ENCODE measurements around the gene SCRN2.

SCRN2 gene

GRCh38 chr17:47840742-47841487, at the start of gene SCRN2:
SCRN2 (minus strand) TSS chr17:47841273; CDS start chr17:47840843, 430 bp downstream.
- in situ Hi-C loops (cut with MboI; ENCODE audit: low sequenced_read_pairs) = no loop called here

GRCh38 chr17:47889734-47890529, 48.9 kb upstream of the SCRN2 start:
- in situ Hi-C loops (cut with MboI; ENCODE audit: low sequenced_read_pairs) = no loop called here

GRCh38 chr17:47888293-47888692, 47.2 kb upstream of the SCRN2 start:
- in situ Hi-C loops (cut with MboI; ENCODE audit: low sequenced_read_pairs) = no loop called here

- in situ Hi-C loops (cut with MboI; ENCODE audit: low sequenced_read_pairs) = no loop called here
Measured at GRCh38 chr17:47884905-47885730, 44.0 kb upstream of the SCRN2 start.

- in situ Hi-C loops (cut with MboI; ENCODE audit: low sequenced_read_pairs) = no loop called here
Measured at GRCh38 chr17:47884427-47884740, 43.3 kb upstream of the SCRN2 start.

GRCh38 chr17:47883589-47884426, 42.7 kb upstream of the SCRN2 start:
- in situ Hi-C loops (cut with MboI; ENCODE audit: low sequenced_read_pairs) = no loop called here

GRCh38 chr17:47882695-47883588, 41.9 kb upstream of the SCRN2 start:
- in situ Hi-C loops (cut with MboI; ENCODE audit: low sequenced_read_pairs) = no loop called here

GRCh38 chr17:47882247-47882646, 41.2 kb upstream of the SCRN2 start:
- in situ Hi-C loops (cut with MboI; ENCODE audit: low sequenced_read_pairs) = no loop called here

GRCh38 chr17:47879776-47880454, 38.8 kb upstream of the SCRN2 start:
- in situ Hi-C loops (cut with MboI; ENCODE audit: low sequenced_read_pairs) = no loop called here

GRCh38 chr17:47879028-47879585, 38.0 kb upstream of the SCRN2 start:
- in situ Hi-C loops (cut with MboI; ENCODE audit: low sequenced_read_pairs) = no loop called here

GRCh38 chr17:47878203-47879027, 37.3 kb upstream of the SCRN2 start:
- in situ Hi-C loops (cut with MboI; ENCODE audit: low sequenced_read_pairs) = no loop called here

GRCh38 chr17:47877368-47878034, 36.4 kb upstream of the SCRN2 start:
- in situ Hi-C loops (cut with MboI; ENCODE audit: low sequenced_read_pairs) = no loop called here

GRCh38 chr17:47875011-47875985, 34.2 kb upstream of the SCRN2 start:
- in situ Hi-C loops (cut with MboI; ENCODE audit: low sequenced_read_pairs) = no loop called here

GRCh38 chr17:47873200-47874090, 32.4 kb upstream of the SCRN2 start:
- in situ Hi-C loops (cut with MboI; ENCODE audit: low sequenced_read_pairs) = no loop called here

GRCh38 chr17:47872651-47873161, 31.6 kb upstream of the SCRN2 start:
- in situ Hi-C loops (cut with MboI; ENCODE audit: low sequenced_read_pairs) = no loop called here

All from hTERT RPE-1 (cell line).